NCI-H2029 treated with DMSO at 0.1 percent for 48 hours (cell line): ENCODE results near the gene TAF6L.
"Not testable (repeated sequence)": the region's sequence is repeated elsewhere in the genome, so short reads cannot be mapped to it uniquely, and the experiment has no call there.

ENCODE experiments used
- DNase-seq: peaks from one replicate; lab custom pipeline; 2025; lab: John Stamatoyannopoulos, UW

Gene TAF6L

DNA sequence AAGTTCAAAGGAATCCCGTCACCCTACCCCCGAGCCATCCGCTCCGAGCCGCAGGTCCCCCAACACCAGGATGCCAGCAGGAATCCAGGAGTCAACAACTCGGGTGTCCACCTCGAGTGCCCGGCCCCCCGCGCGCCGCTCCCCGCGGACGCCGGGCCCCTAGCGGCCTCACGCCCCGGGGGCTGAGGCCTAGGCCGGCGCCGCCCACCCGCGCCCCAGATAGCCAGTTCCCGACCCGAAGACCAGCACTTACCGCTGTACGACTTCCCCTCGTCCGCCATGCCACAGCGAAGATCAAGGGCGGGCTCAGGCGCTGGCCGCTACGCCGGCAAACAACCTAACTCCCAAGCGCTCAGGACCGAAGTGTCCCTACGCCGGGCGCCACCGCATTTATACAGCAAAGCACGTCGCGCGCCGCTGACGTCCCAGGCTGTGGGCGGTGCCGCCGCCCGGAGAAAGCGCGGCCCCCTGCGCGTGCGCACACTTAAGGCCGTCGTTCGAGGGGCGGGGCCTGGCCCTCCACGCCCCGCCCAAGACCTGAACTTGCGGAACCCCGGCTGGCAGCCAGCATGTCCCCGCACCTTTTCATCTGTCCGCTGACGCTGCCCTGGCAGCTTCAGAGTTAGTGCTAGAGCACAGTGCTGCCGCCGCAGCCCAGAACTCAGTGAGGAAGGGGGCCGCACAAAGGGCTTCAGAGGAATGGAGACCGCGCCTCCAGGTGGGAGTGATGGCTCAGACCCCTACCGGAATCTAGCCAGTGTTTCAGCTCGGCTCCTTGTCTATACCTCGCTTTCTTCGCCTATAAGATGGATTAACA lies 34.1 kb downstream of the TAF6L start, which contains the start of gene NXF1:
Gene NXF1, minus strand, starts transcription at position 365 of the 817 bp plus-strand sequence. Its CDS starts 84 bp downstream, at position 281.
- peak; percentile 79 for DNase-seq

DNA sequence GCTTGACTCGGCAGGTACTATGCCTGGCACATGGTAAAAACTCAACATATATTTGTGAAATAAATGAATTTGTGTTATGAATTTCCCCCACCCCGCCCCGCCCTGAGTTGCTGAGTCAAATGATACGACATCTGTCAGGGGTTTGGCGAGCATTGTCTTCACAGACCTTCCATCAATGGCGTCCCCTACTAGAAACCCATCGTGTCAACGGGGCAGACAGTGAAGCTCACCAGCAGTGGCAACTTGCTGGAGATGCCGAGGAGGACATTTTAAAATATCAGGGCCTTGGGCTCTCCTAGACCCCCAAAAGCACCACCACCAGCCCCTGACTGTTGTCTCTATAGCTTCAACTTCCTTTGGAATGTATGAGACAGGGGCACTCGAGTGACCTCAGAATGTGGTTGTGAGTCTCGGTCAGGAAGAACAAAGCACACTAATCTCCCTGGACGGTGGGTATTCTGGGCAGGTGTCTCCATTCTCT lies 34.8 kb downstream of the TAF6L start:
- no peak for DNase-seq

DNA sequence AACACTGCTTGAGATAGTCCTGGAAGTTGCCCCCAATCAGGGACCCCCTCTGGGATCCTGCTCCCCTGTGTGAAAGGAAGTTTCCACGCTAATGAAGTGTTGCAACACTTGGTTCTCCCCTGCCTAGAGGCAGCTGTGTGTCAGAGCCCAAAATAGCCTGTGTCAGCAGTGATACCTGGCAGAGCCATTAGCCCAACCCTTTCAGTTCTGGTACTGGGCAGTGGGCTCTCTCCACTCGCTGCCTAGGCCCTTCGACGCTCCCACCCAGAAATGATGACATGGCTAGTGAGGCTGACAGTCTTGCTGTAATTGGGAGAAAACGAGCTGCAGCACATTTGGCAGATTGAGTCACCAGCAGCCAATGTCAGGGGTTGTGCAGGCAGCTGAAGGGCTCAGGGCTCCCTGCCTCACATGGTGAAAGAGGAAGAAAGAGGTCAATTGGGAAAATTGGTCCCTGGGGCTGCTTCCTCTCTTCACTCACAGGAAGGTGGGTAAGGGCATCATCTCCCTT lies 35.5 kb downstream of the TAF6L start:
- DNase-seq = no peak

DNA sequence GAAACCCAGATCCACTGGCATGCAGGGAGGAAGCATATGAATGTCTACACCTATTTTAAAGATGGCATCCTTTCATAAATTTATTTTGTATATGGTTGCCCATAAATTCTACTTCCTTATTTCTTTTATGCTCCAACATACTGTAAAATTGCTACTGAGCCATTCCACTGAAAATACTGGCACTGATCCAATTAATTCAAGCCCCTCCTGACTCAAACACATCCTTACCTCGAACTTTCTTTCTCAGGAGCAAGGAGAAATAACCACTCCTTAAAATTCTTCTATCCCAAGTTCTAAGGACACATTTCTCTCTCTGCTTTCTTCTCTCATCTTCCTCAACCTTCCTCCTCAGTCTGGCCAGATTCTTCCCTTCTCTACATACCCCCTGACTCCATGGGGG lies 39.6 kb downstream of the TAF6L start:
- no peak for DNase-seq

DNA sequence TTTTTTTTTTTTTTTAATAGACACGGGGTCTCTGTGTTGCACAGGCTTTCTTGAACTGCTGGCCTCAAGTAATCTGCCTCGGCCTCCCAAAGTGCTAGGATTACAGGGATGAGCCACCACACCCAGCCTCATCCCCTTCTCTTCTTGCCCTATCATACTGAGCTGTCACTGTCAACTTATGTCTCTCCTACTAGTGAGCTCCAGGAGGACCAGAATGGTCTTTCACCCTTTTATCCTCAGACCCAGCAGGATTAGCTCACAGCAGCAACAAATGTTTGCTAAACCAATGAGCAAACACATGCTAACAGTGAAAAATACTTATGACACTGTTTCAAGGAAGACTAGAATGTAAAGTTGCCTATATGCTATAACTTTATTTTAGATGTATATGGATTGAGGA lies 40.5 kb downstream of the TAF6L start:
- DNase-seq = no peak

DNA sequence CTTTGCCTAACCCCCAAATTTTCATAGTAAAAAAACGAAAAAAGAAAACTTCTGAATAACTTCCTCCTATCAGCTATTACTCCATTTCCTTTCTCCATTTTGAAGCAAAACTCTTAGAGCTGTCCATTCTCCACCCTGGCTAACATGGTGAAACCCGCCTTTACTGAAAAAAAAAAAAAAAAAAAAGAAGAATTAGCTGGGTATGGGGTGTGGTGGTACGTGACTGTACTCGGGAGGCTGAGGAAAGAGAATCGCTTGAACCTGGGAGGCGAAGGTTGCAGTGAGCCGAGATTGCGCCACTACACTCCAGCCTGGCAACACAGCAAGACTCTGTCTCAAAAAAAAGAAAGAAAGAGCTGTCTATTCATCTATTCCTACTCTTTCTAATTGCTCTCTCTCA lies 45.4 kb downstream of the TAF6L start:
- no peak for DNase-seq

DNA sequence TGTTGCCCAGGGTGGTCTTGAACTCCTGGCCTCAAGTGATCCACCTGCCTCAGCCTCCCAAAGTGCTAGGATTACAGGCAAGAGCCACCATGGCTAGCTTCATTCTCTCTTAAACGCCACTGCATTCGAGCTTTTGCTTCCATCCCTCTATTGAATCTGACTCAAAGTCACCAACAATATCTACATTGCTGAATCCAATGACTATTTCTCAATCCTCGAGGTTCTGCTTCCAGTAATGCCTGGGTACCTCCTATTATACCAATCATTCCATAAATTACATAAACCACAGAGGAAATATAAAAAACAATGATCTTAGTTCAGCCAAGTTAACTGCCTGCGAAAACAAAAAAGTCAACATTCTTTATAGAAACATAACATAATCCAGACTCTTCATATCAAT lies 45.9 kb downstream of the TAF6L start:
- no peak for DNase-seq

DNA sequence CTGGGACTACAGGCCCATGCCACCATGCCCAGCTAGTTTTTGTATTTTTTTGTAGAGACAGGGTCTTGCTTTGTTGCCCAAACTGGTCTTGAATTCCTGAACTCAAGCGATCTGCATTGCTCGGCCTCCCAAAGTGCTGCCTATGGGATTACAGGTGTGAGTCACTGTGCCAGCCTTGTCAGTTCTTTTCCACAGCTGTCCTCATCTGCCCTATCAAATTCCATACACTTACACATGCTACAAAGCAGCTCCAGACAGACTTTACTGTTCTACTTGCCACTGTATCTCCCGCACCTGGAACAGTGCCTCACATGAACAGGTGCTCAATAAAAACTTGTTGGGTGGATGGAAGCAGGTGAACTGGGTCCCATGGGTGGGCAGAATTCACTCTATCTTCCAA lies 52.5 kb downstream of the TAF6L start:
- DNase-seq = no peak

DNA sequence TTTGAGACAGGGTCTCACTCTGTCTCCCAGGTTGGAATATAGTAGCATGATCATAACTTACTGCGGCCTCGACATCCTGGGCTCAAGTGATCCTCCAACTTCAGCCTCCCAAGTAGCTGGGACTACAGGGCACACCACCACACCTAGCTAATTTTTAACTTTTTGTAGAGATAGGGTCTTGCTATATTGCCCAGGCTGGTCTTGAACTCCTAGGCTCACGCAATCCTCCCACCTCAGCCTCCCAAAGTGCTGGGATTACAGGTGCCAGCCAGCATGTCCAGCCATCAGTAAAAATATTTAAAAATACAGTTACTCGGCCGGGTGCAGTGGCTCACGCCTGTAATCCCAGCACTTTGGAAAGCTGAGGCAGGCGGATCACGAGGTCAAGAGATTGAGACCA lies 56.9 kb downstream of the TAF6L start:
- DNase-seq = not testable (repeated sequence)

DNA sequence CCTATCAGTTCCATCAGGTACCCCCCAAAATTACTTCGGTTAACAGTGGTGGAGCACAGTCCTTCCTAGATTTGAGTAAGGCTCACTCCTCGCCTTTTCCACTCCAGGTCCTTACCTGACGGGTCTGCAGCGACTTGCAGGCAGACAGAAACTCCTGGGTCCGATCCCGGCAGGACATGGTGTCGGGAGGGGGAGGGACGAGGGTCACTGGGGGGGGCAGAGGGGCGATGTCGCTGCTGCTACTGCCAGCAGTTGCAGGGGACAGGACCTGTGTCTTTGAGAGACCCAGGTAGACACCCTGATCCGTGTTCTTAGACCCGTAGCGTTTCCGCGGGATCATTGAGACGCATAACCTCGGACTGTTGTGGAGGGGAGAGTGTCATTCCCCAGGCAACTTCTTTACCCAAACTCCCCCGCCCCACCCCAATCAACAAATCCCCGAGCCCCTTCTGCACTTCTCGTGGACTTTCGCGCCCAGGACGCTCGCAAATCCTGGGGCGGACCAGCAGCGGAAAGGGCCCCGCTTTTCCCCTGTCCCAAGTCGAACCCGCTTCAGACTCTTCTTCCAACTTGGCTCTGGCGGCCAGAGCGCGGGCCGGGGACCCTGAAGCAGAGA lies 59.8 kb downstream of the TAF6L start:
- no peak for DNase-seq

DNA sequence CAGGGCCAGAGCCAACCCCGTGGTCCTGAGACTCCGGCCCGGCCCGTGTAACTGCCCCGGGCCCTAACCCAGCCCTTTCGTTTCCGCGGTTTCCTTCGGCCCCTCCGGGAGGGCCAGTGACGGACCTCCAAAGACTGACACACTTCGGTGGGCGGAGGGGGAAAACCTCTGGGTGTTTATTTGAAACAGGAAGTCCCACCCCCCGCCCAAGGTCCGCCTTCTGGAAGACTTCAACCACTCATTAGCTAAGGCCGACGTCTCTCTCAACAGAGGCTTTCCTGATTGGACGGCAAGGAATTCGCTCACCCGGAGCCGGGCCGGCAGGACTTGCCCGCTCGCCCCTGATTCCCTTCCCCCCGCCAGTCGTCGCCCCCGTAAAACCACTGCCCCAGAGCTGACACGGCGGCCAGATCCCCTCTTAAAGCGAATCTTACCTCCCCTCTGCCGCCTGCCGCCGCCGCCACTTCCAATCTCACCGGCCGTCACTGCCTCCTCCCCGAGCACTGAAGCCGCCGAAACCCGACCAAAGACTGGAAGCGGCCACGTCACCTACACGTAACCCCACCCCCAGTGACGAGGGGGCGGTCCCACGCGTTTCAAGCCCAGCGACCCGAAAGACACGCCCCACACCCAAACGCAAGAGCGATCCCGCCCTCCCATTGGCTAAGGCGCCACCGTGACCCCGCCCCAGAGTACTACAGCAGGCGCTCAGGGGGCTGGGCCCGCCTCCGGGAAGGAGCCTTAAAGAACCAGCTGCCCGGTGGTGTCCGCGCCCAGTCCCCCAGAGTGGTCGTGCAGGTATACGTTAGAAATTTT lies 60.5 kb downstream of the TAF6L start, which contains the start of gene STX5:
Gene STX5, minus strand, starts transcription at position 532 of the 816 bp plus-strand sequence. CDS start 808 bp downstream, outside the sequence.
- peak; percentile 92 for DNase-seq

DNA sequence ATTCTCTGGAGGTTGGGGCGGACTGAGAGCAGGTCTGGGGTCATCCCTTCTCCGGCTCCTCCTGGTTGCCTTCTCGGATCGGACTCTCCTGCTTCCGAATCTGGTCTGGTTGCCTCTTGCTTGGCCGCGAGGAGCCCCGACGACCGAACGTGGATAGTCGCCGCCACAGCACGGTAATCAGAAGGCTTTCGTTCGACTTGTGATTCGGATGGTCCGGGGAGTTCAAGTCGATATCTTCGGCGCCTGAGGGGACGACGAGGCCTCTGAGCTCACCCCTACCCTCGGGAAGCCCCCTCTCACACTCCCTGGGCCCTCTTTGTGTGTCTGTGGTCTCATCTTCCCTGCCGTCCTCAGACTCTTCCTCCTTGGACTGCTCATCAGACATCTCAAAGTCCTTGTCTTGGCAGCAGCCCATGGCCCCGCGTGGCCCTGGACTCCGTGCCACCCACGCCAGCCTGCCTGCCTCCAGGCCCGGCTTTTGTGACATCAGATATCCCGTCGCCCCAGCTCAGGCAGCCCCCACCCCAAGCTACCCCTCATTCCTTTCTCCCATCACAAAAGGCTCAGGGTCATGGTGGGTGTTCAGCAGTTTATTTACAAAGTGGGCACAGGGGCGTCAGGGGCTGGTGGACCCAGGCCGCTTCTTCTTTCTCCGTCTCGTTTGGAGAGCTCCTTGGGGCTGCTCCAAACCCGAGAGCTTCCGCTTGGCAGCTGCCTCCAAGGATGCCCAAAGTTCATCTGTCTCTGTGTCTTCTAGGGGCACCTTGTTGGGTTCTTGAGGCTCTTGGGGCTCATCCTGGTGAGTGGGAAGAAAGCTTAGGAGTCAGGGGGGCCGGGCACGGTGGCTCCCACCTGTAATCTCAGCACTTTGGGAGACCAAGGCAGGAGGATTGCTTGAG lies 61.4 kb downstream of the TAF6L start, which contains the start of gene TEX54:
Gene TEX54, minus strand, starts transcription at position 506 of the 899 bp plus-strand sequence.
- no peak for DNase-seq

DNA sequence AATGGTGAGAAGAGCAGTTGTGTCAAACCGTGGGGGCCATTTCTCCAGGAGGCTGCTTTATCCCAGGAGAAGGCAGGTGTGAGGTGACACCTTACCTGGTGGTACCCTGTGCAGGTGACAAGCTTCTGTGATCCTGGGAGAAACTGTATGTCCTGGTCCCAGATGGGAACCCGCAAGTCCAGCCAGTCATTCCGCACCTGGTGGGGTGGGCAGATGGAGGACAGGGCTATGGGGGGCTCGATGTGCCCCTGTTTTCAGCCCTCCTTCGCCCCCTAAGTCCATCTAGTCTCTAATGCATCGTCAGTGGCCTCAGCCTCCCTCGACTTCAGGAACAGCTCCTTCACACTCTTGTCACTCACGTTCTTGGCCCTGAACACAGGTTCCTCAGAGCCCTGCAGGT lies 64.1 kb downstream of the TAF6L start:
- no peak for DNase-seq
